Ectodermal cell (in vitro differentiated cells): Measurements from ENCODE around the gene IL10RB.
"Not testable (repeated sequence)": the region's sequence is repeated elsewhere in the genome, so short reads cannot be mapped to it uniquely, and the experiment has no call there.

ENCODE experiments used
- H3K27ac ChIP-seq: 2 replicates; pipeline ENCODE4 v1.7.0; 2013; ENCODE audit warnings: mild to moderate bottlenecking, low read depth, low read length; ENCODE audit not compliant: insufficient read depth, poor library complexity, severe bottlenecking
- H3K27me3 ChIP-seq: 2 replicates; pipeline ENCODE4 v1.7.0; 2013; ENCODE audit warnings: mild to moderate bottlenecking, low read length; ENCODE audit not compliant: insufficient read depth, control insufficient read depth, poor library complexity, severe bottlenecking
- H3K36me3 ChIP-seq: one replicate; pipeline ENCODE4 v1.7.0; 2013; ENCODE audit warnings: low read length; ENCODE audit not compliant: control insufficient read depth, insufficient read depth
- H3K4me1 ChIP-seq: one replicate; pipeline ENCODE4 v1.7.0; 2013; ENCODE audit warnings: low read length; ENCODE audit not compliant: control insufficient read depth, insufficient read depth
- H3K4me3 ChIP-seq: 2 replicates; pipeline ENCODE4 v1.7.0; 2013; ENCODE audit warnings: low read depth, low read length, control low read depth; ENCODE audit not compliant: insufficient read depth
- H3K9me3 ChIP-seq: 2 replicates; pipeline ENCODE4 v1.7.0; 2013; ENCODE audit warnings: mild to moderate bottlenecking, low read length, moderate library complexity; ENCODE audit not compliant: control insufficient read depth
- WGBS, 2 experiments: methylation state at CpG; one replicate each; pipeline ENCODE4 v1.1.7; 2013; ENCODE audit warnings: missing lambda C conversion rate in 2 of 2; 5-methylcytosine and 5-hydroxymethylcytosine counted together

Gene IL10RB

DNA sequence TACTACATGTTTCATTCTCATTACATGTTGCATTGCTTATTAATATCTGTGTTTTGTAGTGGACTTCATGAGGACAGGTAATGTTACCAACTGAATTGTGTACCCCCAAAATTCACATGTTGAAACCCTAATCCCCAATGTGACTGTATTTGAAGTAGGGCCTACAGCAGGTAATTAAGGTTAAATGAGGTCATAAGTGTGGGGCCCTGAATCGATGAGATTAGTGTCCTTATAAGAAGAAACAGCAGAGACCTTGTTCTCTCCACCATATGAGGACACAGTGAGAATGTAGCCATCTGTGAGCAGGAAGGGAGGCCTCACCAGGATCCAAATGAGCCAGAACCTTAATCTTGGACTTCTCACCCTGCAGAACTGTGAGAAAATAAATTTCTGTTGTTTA lies 43.6 kb downstream of the IL10RB start:
- 92 to 93% methylated on average over 1 of the region's 1 CpG for WGBS, 2 experiments
- no peaks in the 10 kb centered on the region for H3K36me3 ChIP-seq
- H3K27me3 ChIP-seq: peaks cover 5% of the 10 kb centered on the region
- no peaks in the 10 kb centered on the region for H3K9me3 ChIP-seq
- no peak overlapping the region for H3K4me3 ChIP-seq
- no peaks in the 10 kb centered on the region for H3K4me1 ChIP-seq
- H3K27ac ChIP-seq: no peak overlapping the region

DNA sequence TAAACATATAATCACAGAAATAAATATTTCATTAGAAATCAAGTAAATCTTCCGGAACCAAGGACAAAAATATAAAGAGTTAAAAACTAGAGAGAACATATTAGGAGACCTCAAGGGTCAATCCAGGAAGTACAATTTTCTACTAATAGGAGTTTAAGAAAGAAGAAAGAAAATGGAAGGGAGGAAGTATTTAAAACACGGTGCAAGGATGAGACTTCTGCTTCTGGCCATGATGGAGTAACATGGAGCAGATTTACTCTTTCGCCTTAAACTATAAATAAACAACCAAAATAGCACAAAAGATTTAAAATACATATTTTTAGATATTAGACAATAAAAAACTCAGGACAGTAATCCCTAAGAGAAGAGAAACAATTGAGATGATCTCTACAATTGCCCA lies 46.0 kb downstream of the IL10RB start:
- no peak overlapping the region for H3K4me3 ChIP-seq
- no peaks in the 10 kb centered on the region for H3K36me3 ChIP-seq

DNA sequence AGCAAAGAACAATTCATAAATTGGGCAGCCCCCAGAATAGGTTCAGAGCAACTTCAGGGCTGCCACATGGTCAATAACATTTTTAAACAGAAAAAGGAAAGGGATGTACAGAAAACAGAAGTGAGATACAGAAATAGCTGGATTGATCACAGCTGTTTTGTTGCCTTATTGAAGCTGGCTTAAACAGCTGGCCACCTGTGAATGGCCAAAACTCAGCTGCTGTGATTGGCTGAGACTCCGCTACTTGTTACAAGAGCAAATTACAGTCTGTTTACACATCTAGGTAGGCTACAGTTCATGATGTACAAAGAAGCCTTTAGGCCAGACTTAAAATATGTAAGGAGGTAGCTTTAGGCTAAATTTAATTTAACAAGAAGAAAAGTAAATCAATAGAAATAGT lies 47.0 kb downstream of the IL10RB start:
- Histone ChIP-seq H3K4me3 (no peak overlapping the region), H3K9me3 (no peaks in the 10 kb centered on the region), H3K36me3 (no peaks in the 10 kb centered on the region), H3K27ac (no peak overlapping the region), H3K27me3 (no peaks in the 10 kb centered on the region), H3K4me1 (no peaks in the 10 kb centered on the region)
- WGBS, 2 experiments: 97 to 100% methylated on average over 1 of the region's 1 CpG

More for the DNA sequence above, 46.0 kb downstream of the IL10RB start:
- Histone ChIP-seq H3K4me1 (no peaks in the 10 kb centered on the region), H3K27me3 (peaks cover 5% of the 10 kb centered on the region), H3K27ac (peak overlapping the region; percentile 45), H3K9me3 (no peaks in the 10 kb centered on the region)
- WGBS, 2 experiments: 95 to 100% methylated on average over 1 to 3 of the region's 3 CpGs

DNA sequence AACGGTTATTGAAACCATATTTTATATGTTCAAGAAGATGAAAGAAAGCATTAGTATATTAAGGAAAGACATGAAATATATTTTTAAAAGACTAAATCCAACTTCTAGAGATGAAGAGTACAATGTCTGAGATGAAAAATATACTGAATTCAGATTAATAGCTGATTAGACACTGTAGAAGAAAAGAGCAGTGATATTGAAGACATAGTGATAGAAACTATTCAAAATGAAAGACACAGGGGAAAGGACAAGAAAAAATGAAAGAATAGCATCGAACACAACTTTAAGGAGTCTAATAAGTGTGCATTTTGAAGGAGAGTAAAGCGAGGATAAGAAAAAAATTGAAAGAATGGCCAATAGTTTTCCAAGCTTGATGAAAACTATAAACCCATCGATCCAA lies 47.4 kb downstream of the IL10RB start:
- H3K36me3 ChIP-seq: no peaks in the 10 kb centered on the region
- H3K27me3 ChIP-seq: no peaks in the 10 kb centered on the region
- H3K4me1 ChIP-seq: no peaks in the 10 kb centered on the region
- WGBS, 2 experiments: 93 to 98% methylated on average over 3 to 4 of the region's 4 CpGs
- no peak overlapping the region for H3K4me3 ChIP-seq
- no peak overlapping the region for H3K27ac ChIP-seq
- H3K9me3 ChIP-seq: no peaks in the 10 kb centered on the region

DNA sequence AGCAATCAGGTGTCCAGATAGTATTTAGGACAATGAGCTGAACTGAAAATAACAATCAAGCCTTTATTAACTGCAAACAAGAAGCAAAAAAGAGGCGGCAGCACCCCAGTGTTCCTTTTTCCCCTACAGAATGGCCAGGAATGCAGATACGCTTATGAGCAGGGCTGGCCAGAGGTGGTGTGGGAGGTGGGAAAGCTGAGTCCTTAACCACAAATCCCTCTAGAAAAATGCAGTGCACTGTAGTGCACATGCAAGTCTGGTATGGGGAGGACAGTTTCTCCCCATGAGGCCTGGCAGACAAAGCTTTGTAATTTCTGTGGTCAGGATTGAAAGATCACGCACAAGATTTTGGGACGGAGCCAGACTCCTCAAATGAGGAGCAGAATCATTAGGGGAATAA lies 47.9 kb downstream of the IL10RB start:
- Histone ChIP-seq H3K4me3 (no peak overlapping the region), H3K9me3 (no peaks in the 10 kb centered on the region), H3K4me1 (no peaks in the 10 kb centered on the region), H3K36me3 (no peaks in the 10 kb centered on the region), H3K27ac (no peak overlapping the region), H3K27me3 (no peaks in the 10 kb centered on the region)
- 74 to 76% methylated on average over 4 of the region's 4 CpGs for WGBS, 2 experiments

DNA sequence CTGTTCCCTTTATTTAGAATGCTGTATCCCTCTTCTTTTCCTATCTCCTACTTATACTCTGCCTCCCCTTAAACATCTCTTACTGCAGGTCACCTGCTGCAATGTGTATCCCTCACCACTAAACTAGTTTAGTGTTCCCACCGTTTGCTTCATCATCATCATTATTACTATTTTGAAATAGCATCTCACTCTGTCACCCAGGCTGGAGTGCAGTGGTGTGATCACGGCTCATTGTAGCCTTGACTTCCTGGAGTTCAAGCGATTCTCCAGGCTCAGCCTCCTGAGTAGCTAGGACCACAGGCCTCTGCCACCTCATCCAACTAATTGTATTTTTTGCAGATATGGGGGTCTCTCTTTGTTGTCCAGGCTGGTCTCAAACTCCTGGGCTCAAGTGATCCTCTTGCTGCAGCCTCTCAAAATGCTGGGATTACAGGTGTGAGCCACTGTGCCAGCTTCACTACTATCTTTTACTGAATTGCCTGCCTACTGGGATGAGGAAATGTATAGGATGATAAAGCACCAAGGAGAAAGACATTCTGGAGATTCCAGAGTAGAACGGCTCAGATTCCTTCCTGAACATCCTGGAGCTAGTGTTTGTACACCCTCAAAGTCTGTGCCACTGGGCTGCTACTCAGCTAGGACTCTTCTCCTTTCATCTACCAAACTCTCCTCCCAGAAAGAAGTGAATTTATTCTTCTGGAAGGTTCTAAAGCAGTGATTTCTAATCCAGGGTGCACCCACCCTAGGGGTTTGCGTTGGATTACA lies 50.0 kb downstream of the IL10RB start:
- Histone ChIP-seq H3K4me1 (no peaks in the 10 kb centered on the region), H3K27ac (no peak overlapping the region), H3K27me3 (no peaks in the 10 kb centered on the region), H3K9me3 (no peaks in the 10 kb centered on the region), H3K36me3 (no peaks in the 10 kb centered on the region), H3K4me3 (no peak overlapping the region)
- whole genome bisulfite sequencing, 2 experiments: 82 to 85% methylated on average over 4 of the region's 5 CpGs

DNA sequence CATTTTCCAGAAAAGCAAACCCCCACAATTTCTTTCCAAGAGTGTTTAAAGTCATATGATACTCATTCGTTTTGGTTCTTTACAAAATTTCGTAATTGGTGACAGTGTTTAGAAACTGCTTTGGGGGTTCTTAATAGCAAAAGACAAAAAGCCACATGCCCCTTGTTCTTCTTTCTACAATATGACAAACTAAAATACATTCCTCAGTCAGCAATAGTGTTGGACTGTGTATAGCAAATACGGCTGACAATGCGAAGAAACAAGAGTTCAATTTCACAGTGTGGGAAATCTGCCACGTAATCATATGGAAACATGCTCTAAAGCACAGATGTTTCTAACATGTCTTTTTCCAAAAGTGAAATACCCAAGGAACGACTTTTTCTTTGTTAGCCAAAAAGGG lies 51.0 kb downstream of the IL10RB start:
- Histone ChIP-seq H3K27ac (no peak overlapping the region), H3K36me3 (no peaks in the 10 kb centered on the region), H3K27me3 (no peaks in the 10 kb centered on the region), H3K4me1 (no peaks in the 10 kb centered on the region), H3K4me3 (no peak overlapping the region), H3K9me3 (no peaks in the 10 kb centered on the region)
- WGBS, 2 experiments: 93 to 94% methylated on average over 5 to 6 of the region's 6 CpGs

DNA sequence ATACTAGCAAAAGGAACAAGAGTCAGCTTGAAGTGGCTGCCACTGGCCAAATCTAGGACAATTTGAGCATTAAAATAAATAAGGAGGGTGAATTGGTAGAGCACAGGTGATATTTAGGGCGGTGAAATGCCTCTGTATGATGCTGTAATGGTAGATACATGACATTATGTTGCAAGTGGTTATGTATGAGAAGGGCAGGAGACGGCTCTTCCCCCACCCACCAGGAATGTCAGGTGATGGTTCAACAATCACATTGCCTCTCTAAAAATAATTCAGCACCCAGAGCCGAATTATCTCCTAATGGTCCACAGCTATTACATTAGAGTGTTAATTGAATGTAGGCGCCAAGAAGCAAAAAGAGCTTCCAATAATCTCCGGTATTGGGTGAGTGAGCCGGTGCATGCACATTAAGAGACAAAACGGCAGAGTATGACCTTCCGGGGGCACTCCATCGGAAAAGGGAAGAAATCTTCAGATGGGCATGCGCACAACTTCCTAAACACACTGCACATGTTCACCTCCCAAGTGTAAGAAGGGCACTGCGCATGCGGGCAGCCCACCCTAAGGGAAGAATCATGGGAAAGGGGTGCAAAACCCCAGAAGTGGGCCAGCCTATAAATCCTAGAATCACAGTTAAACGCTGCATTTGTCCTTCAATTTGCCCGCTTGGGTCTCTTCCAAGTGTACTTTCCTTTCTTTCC lies 51.8 kb downstream of the IL10RB start:
- Histone ChIP-seq H3K36me3 (no peaks in the 10 kb centered on the region), H3K27ac (no peak overlapping the region), H3K27me3 (no peaks in the 10 kb centered on the region), H3K9me3 (no peaks in the 10 kb centered on the region), H3K4me3 (no peak overlapping the region), H3K4me1 (no peaks in the 10 kb centered on the region)
- 92% methylated on average over 14 of the region's 14 CpGs for WGBS, 2 experiments

DNA sequence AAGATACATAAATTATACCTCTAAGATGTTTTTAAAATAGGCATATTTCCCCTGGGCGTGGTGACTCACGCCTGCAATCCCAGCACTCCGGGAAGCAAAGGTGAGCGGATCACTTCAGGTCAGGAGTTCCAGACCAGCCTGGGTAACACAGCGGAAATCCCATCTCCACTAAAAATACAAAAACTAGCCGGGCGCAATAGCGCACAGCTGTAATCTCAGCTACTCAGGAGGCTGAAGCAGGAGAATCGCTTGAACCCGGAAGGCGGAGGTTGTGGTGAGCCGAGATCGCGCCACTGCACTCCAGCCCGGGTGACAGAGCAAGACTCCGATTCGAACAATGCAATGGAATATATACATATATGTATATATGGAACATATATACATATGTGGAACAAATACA lies 54.8 kb downstream of the IL10RB start:
- 88 to 91% methylated on average over 14 of the region's 17 CpGs for WGBS, 2 experiments
- H3K4me1 ChIP-seq, H3K27me3 ChIP-seq, H3K27ac ChIP-seq, H3K4me3 ChIP-seq, H3K9me3 ChIP-seq, H3K36me3 ChIP-seq: not testable (repeated sequence)

DNA sequence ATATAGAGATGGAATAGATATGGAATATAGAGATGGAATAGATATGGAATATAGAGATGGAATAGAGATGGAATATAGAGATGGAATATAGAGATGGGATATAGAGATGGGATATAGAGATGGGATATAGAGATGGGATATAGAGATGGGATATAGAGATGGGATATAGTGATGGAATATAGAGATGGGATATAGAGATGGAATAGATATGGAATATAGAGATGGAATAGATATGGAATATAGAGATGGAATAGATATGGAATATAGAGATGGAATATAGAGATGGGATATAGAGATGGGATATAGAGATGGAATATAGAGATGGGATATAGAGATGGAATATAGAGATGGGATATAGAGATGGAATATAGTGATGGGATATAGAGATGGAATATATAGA lies 57.4 kb downstream of the IL10RB start:
- not testable (repeated sequence) for H3K36me3 ChIP-seq, H3K27me3 ChIP-seq, H3K4me3 ChIP-seq, H3K27ac ChIP-seq, H3K9me3 ChIP-seq, H3K4me1 ChIP-seq
